ENCODE measurements around the gene USP54. TPM values are rescaled to one million over a fixed set of nuclear protein-coding genes. Genes with fewer than 3 reads are reported as not detected.

The USP54 gene
- total and polyA plus RNA-seq, 9 of the 15 experiments (the other 6 are each of a cell fraction or from before 2014, with no cell fraction given) = 3.8 to 40.1 (median 16.9) TPM

DNA sequence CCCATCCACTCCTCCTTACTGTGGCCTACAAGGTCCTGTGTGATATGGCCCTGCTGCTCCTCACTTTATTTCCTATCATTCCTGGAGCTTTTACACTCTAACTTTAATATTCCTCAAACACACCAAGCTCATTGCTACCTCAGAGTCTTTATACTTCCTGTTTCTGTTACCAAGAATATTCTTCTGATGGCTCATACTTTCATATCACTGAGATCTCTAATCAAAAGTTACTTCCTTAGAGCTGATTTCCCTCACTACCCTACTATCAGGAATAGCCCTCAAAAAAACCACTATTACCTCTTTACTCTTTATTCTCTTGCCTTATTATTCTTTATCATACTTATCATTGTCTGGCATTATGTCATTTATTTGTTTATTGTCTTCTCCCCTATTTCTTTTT, 89.5 kb downstream of the USP54 start (continued):
- TF ChIP-seq, protein P1, sequence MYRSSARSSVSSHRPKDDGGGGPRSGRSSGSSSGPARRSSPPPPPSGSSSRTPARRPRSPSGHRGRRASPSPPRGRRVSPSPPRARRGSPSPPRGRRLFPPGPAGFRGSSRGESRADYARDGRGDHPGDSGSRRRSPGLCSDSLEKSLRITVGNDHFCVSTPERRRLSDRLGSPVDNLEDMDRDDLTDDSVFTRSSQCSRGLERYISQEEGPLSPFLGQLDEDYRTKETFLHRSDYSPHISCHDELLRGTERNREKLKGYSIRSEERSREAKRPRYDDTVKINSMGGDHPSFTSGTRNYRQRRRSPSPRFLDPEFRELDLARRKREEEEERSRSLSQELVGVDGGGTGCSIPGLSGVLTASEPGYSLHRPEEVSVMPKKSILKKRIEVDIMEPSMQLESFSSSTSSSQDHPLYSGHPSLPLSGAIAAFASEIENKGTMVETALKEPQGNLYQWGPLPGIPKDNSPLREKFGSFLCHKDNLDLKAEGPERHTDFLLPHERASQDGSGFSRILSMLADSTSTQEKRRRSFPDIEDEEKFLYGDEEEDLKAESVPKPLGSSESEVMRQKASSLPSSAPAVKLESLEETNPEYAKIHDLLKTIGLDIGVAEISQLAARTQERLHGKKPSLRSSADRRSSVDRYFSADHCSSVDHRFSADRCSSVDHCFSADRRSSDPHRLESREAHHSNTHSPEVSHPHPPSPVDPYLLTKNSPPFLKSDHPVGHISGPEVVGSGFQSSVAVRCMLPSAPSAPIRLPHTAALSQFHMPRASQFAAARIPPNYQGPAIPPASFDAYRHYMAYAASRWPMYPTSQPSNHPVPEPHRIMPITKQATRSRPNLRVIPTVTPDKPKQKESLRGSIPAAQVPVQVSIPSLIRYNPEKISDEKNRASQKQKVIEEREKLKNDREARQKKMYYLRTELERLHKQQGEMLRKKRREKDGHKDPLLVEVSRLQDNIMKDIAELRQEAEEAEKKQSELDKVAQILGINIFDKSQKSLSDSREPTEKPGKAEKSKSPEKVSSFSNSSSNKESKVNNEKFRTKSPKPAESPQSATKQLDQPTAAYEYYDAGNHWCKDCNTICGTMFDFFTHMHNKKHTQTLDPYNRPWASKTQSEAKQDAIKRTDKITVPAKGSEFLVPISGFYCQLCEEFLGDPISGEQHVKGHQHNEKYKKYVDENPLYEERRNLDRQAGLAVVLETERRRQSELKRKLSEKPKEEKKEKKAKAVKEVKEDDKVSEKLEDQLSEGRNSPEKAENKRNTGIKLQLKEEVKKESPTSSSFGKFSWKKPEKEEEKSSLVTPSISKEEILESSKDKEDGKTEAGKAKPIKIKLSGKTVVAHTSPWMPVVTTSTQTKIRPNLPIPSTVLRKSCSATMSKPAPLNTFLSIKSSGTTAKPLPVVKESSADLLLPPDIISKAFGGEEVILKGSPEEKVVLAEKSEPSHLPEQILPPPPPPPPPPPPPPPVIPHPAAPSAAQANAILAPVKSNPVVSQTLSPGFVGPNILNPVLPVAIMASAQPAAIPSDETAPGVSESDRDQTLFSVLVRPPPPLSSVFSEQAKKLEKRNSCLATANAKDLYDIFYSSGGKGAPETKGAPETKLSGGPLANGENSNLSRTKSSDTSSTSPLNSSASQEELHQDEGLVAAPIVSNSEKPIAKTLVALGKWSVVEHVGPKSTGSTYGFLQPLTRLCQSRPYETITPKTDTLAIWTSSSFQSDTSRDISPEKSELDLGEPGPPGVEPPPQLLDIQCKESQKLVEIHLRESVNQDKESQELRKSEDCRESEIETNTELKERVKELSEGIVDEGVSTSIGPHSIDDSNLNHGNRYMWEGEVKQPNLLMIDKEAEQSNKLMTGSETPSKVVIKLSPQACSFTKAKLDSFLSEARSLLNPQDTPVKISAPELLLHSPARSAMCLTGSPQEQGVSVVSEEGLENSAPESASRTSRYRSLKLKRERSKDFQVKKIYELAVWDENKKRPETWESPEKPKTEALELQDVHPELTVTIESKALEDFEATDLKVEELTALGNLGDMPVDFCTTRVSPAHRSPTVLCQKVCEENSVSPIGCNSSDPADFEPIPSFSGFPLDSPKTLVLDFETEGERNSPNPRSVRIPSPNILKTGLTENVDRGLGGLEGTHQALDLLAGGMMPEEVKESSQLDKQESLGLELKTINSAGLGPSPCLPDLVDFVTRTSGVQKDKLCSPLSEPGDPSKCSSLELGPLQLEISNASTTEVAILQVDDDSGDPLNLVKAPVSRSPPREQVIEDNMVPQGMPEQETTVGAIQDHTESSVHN (IDR thresholded peaks at IDR 0.05; ENCODE audit: borderline replicate concordance in 1 of 2, low read depth in 1 of 2) = peak in 1 of 2 experiments; percentile 73; a peak in 1 of 4 replicates
- TF ChIP-seq RCOR1 (IDR thresholded peaks at IDR 0.05; ENCODE audit: borderline replicate concordance in 1 of 2, low read depth in 2 of 2, low read length in 2 of 2) (0 out of 4 replicates have a peak, but pooled peaks of 1 of the 2 experiments have one; percentile 2), ZBTB1 (CRISPR knock-in tag; IDR thresholded peaks at IDR 0.05; ENCODE audit: borderline replicate concordance, low read depth) (no peak), FOSL1 (tag; conservative IDR thresholded peaks at IDR 0.05) (peak; percentile 79), ZNF778 (CRISPR knock-in tag; IDR thresholded peaks at IDR 0.05) (no peak)
- TF ChIP-seq, protein P2, sequence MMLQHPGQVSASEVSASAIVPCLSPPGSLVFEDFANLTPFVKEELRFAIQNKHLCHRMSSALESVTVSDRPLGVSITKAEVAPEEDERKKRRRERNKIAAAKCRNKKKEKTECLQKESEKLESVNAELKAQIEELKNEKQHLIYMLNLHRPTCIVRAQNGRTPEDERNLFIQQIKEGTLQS (IDR thresholded peaks at IDR 0.05) = 0 out of 2 replicates have a peak, but pooled peaks have one; percentile 31
- TF ChIP-seq, protein P2 (CRISPR knock-in tag; conservative IDR thresholded peaks at IDR 0.05) = no peak
- TF ChIP-seq, protein P3, sequence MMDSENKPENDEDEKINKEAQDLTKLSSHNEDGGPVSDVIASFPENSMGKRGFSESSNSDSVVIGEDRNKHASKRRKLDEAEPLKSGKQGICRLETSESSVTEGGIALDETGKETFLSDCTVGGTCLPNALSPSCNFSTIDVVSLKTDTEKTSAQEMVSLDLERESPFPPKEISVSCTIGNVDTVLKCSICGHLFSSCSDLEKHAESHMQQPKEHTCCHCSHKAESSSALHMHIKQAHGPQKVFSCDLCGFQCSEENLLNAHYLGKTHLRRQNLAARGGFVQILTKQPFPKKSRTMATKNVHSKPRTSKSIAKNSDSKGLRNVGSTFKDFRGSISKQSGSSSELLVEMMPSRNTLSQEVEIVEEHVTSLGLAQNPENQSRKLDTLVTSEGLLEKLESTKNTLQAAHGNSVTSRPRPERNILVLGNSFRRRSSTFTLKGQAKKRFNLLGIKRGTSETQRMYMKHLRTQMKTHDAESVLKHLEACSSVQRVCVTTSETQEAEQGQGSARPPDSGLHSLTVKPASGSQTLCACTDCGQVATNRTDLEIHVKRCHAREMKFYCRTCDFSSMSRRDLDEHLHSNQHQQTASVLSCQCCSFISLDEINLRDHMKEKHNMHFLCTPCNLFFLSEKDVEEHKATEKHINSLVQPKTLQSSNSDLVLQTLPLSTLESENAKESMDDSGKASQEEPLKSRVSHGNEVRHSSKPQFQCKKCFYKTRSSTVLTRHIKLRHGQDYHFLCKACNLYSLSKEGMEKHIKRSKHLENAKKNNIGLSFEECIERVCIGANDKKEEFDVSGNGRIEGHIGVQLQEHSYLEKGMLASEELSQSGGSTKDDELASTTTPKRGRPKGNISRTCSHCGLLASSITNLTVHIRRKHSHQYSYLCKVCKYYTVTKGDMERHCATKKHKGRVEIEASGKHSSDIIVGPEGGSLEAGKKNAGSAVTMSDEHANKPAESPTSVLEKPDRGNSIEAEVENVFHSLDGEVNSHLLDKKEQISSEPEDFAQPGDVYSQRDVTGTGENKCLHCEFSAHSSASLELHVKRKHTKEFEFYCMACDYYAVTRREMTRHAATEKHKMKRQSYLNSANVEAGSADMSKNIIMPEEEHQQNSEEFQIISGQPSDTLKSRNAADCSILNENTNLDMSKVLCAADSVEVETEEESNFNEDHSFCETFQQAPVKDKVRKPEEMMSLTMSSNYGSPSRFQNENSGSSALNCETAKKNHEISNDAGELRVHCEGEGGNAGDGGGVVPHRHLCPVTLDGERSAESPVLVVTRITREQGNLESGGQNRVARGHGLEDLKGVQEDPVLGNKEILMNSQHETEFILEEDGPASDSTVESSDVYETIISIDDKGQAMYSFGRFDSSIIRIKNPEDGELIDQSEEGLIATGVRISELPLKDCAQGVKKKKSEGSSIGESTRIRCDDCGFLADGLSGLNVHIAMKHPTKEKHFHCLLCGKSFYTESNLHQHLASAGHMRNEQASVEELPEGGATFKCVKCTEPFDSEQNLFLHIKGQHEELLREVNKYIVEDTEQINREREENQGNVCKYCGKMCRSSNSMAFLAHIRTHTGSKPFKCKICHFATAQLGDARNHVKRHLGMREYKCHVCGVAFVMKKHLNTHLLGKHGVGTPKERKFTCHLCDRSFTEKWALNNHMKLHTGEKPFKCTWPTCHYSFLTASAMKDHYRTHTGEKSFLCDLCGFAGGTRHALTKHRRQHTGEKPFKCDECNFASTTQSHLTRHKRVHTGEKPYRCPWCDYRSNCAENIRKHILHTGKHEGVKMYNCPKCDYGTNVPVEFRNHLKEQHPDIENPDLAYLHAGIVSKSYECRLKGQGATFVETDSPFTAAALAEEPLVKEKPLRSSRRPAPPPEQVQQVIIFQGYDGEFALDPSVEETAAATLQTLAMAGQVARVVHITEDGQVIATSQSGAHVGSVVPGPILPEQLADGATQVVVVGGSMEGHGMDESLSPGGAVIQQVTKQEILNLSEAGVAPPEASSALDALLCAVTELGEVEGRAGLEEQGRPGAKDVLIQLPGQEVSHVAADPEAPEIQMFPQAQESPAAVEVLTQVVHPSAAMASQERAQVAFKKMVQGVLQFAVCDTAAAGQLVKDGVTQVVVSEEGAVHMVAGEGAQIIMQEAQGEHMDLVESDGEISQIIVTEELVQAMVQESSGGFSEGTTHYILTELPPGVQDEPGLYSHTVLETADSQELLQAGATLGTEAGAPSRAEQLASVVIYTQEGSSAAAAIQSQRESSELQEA (IDR thresholded peaks at IDR 0.05; ENCODE audit: low read depth) = no peak

All from K562 (cell line).